OCI-LY7 (cell line): ENCODE measurements around the gene SRL. TPM values are rescaled to one million over a fixed set of nuclear protein-coding genes. Genes with fewer than 3 reads are reported as not detected.

Experiments
- BruUV-seq: library from RNA; stranded (reverse); fragments of 400-500 nt; replicated peaks from 2 replicates; lab custom pipeline; 2021; lab: Mats Ljungman, UMichigan
- CTCF ChIA-PET: fragments of 300-600 bp; sonication (Branson Sonifier 250); formaldehyde crosslinking; loops from one replicate; lab custom pipeline; 2022; ENCODE audit warnings: antibody characterized with exemption; ENCODE audit not compliant: unreplicated experiment; lab: Charles Lee
- POLR2A ChIA-PET: fragments of 300-600 bp; sonication (Branson Sonifier 250); formaldehyde crosslinking; loops from one replicate; lab custom pipeline; 2022; ENCODE audit warnings: antibody characterized with exemption; lab: Charles Lee
- DNase-seq: peaks from one replicate; pipeline ENCODE4 v3.0.0-alpha.2; 2015; ENCODE audit warnings: low spot score
- H2AFZ ChIP-seq: fragments of 200-600 bp; sonication (generic), shearing (Covaris generic); 2 replicates; pipeline ENCODE4 v1.6.1; 2014; ENCODE audit warnings: mild to moderate bottlenecking, antibody characterized with exemption, low read length, moderate library complexity
- H3K27ac ChIP-seq: fragments of 200-600 bp; sonication (generic); 2 replicates; pipeline ENCODE4 v1.5.1; 2014; ENCODE audit warnings: mixed run types, low read depth, mild to moderate bottlenecking, moderate library complexity, low read length, inconsistent platforms; ENCODE audit not compliant: poor library complexity, severe bottlenecking
- H3K36me3 ChIP-seq: fragments of 200-600 bp; sonication (generic); 2 replicates; pipeline ENCODE4 v1.6.1; 2014; ENCODE audit warnings: mild to moderate bottlenecking, antibody characterized with exemption, low read length, moderate library complexity, mixed read lengths; ENCODE audit not compliant: insufficient read depth
- H3K4me1 ChIP-seq: fragments of 200-600 bp; sonication (generic); 2 replicates; pipeline ENCODE4 v1.5.1; 2014; ENCODE audit warnings: mild to moderate bottlenecking, low read length; ENCODE audit not compliant: insufficient read depth, poor library complexity, severe bottlenecking
- H3K4me2 ChIP-seq: fragments of 200-600 bp; sonication (generic); 2 replicates; pipeline ENCODE4 v1.6.1; 2014; ENCODE audit warnings: mild to moderate bottlenecking, low read length
- H3K4me3 ChIP-seq: fragments of 200-600 bp; sonication (generic); 2 replicates; pipeline ENCODE4 v1.5.1; 2014; ENCODE audit warnings: mild to moderate bottlenecking, low read depth, low read length; ENCODE audit not compliant: poor library complexity, severe bottlenecking
- H3K79me2 ChIP-seq: fragments of 200-600 bp; sonication (generic); 2 replicates; pipeline ENCODE4 v1.6.1; 2016; ENCODE audit warnings: low read depth, mild to moderate bottlenecking, low read length, moderate library complexity, mixed read lengths; ENCODE audit not compliant: insufficient read depth
- H3K9me2 ChIP-seq: fragments of 200-600 bp; sonication (generic); 2 replicates; pipeline ENCODE4 v1.6.1; 2016; ENCODE audit warnings: mild to moderate bottlenecking, low read length, mixed read lengths; ENCODE audit not compliant: insufficient read depth
- H3K9me3 ChIP-seq: fragments of 200-600 bp; sonication (generic); 2 replicates; pipeline ENCODE4 v1.6.1; 2014; ENCODE audit warnings: mild to moderate bottlenecking, mixed run types, low read length, mixed read lengths
- H4K20me1 ChIP-seq: fragments of 200-600 bp; sonication (generic); 2 replicates; pipeline ENCODE4 v1.6.1; 2014; ENCODE audit warnings: mild to moderate bottlenecking, antibody characterized with exemption, low read length, moderate library complexity, mixed read lengths; ENCODE audit not compliant: insufficient read depth
- CTCF ChIP-seq: fragments of 200-600 bp; sonication (generic); conservative IDR thresholded peaks from 2 replicates; pipeline ENCODE4 v1.5.1; 2014; ENCODE audit warnings: mild to moderate bottlenecking, antibody characterized with exemption, low read length, moderate library complexity, mixed read lengths
- EZH2phosphoT487 ChIP-seq: fragments of 200-600 bp; sonication (generic); IDR thresholded peaks from 2 replicates; pipeline ENCODE4 v1.6.1; 2018; ENCODE audit warnings: low read depth, borderline replicate concordance, mild to moderate bottlenecking, mixed run types, antibody characterized with exemption, low read length, moderate library complexity, mixed read lengths
- intact Hi-C: fragments of 100-400 bp; cut with micrococcal nuclease; formaldehyde crosslinking; loops from one replicate; pipeline ENCODE4 v1.10.0; 2022; ENCODE audit not compliant: unreplicated experiment
- total RNA-seq, 2 experiments: library from RNA; depleted of rRNA in 1 of 2; stranded (reverse); fragments of >200 nt in 1 of 2; shearing (Covaris generic) in 1 of 2; gene quantifications; 2 replicates each; pipeline ENCODE4 v1.2.3, GENCODE V29; 2014 to 2022

The SRL gene
- total RNA-seq, 2 experiments from 2014 or later: not detected

- no peaks in the 10 kb centered on the region for H3K79me2 ChIP-seq
- no peak overlapping the region for H2AFZ ChIP-seq
- no peaks in the 10 kb centered on the region for H3K36me3 ChIP-seq
- DNase-seq: no peak
- no peaks in the 10 kb centered on the region for H4K20me1 ChIP-seq
- H3K4me2 ChIP-seq: no peak overlapping the region
- ChIA-PET POLR2A (no interaction called here), CTCF (no interaction called here)
- BruUV-seq: no TSS peak
- no peaks in the 10 kb centered on the region for H3K4me1 ChIP-seq
- H3K9me2 ChIP-seq: no peaks in the 10 kb centered on the region
- intact Hi-C loops: no loop called here
- H3K9me3 ChIP-seq: no peaks in the 10 kb centered on the region
- no peak for TF ChIP-seq CTCF
- TF ChIP-seq EZH2phosphoT487: no peak
- H3K4me3 ChIP-seq: no peak overlapping the region
- no peak overlapping the region for H3K27ac ChIP-seq
These were observed 10.0 kb downstream of the SRL start for GRCh38 chr16:4231886-4232285.

- ChIA-PET CTCF (no interaction called here), POLR2A (no interaction called here)
- no peak for DNase-seq
- H3K4me2 ChIP-seq: no peak overlapping the region
- no peaks in the 10 kb centered on the region for H3K36me3 ChIP-seq
- no peaks in the 10 kb centered on the region for H3K9me3 ChIP-seq
- no peaks in the 10 kb centered on the region for H3K79me2 ChIP-seq
- H2AFZ ChIP-seq: no peak overlapping the region
- BruUV-seq: no TSS peak
- no peaks in the 10 kb centered on the region for H3K9me2 ChIP-seq
- intact Hi-C loops: no loop called here
- TF ChIP-seq CTCF (no peak), EZH2phosphoT487 (no peak)
- no peaks in the 10 kb centered on the region for H4K20me1 ChIP-seq
- H3K4me3 ChIP-seq: no peak overlapping the region
- no peak overlapping the region for H3K27ac ChIP-seq
- no peaks in the 10 kb centered on the region for H3K4me1 ChIP-seq
These were observed 10.5 kb downstream of the SRL start for GRCh38 chr16:4231367-4231766.

- no peak overlapping the region for H3K27ac ChIP-seq
- DNase-seq: no peak
- no peak overlapping the region for H3K4me3 ChIP-seq
- no peaks in the 10 kb centered on the region for H3K4me1 ChIP-seq
- no peaks in the 10 kb centered on the region for H3K36me3 ChIP-seq
- no peak overlapping the region for H2AFZ ChIP-seq
- H3K79me2 ChIP-seq: no peaks in the 10 kb centered on the region
- ChIA-PET POLR2A (no interaction called here), CTCF (no interaction called here)
- H3K9me2 ChIP-seq: no peaks in the 10 kb centered on the region
- no peaks in the 10 kb centered on the region for H3K9me3 ChIP-seq
- no peaks in the 10 kb centered on the region for H4K20me1 ChIP-seq
- intact Hi-C loops: no loop called here
- BruUV-seq: no TSS peak
- H3K4me2 ChIP-seq: no peak overlapping the region
- TF ChIP-seq CTCF: no peak
- TF ChIP-seq EZH2phosphoT487: no peak
These were observed 14.9 kb downstream of the SRL start for GRCh38 chr16:4227040-4227332.
